Tibial nerve (tissue), 4 donors: Measurements from ENCODE around the gene GUCA1C. TPM values are rescaled to one million over a fixed set of nuclear protein-coding genes. Genes with fewer than 3 reads are reported as not detected.

Experiments
- DNase-seq, 2 donors: peaks; one replicate each; pipeline ENCODE4 v3.0.0-alpha.2; 2019; ENCODE audit warnings: low spot score in 2 of 2
- H3K27ac ChIP-seq, 4 donors: fragments of 200-600 bp; sonication (generic) in 3 of 4; one replicate each; pipeline ENCODE4 v1.5.1; 2017 to 2019; ENCODE audit warnings: mild to moderate bottlenecking in 1 of 4
- H3K27me3 ChIP-seq, 2 donors: fragments of 200-600 bp; sonication (generic) in 1 of 2; one replicate each; pipeline versions ENCODE4 v1.5.1 to v1.6.0; 2017 to 2019
- H3K36me3 ChIP-seq, 3 donors: fragments of 200-600 bp; sonication (generic); one replicate each; pipeline ENCODE4 v1.5.1; 2018 to 2019
- H3K4me1 ChIP-seq, 4 donors: fragments of 200-600 bp; sonication (generic) in 3 of 4; one replicate each; pipeline ENCODE4 v1.5.1; 2017 to 2019
- H3K4me3 ChIP-seq, 4 donors: fragments of 200-600 bp; sonication (generic) in 3 of 4; one replicate each; pipeline ENCODE4 v1.5.1; 2017 to 2019; ENCODE audit warnings: mild to moderate bottlenecking in 1 of 4, moderate library complexity in 1 of 4
- H3K9me3 ChIP-seq, 4 donors: fragments of 200-600 bp; sonication (generic) in 3 of 4; one replicate each; pipeline ENCODE4 v1.5.1; 2017 to 2019
- CTCF ChIP-seq, 5 experiments: fragments of 200-600 bp in 3 of 5; fragments of 450-650 bp in 2 of 5; sonication (generic) in 3 of 5; IDR thresholded peaks; one replicate each; pipeline ENCODE4 v1.5.1; 2016 to 2019; ENCODE audit warnings: antibody characterized with exemption in 5 of 5, mild to moderate bottlenecking in 3 of 5, moderate library complexity in 2 of 5
- EP300 ChIP-seq, 2 donors: sonication (generic); formaldehyde crosslinking; IDR thresholded peaks; one replicate each; pipeline ENCODE4 v1.6.1; 2017; ENCODE audit warnings: antibody characterized with exemption in 2 of 2, mild to moderate bottlenecking in 1 of 2
- POLR2A ChIP-seq, 2 donors: fragments of 450-650 bp; IDR thresholded peaks; one replicate each; pipeline ENCODE4 v1.6.1; 2017; ENCODE audit warnings: antibody characterized with exemption in 2 of 2, mild to moderate bottlenecking in 2 of 2, moderate library complexity in 2 of 2
- WGBS, 2 donors: methylation state at CpG; one replicate each; pipeline ENCODE4 v1.1.5; 2018; 5-methylcytosine and 5-hydroxymethylcytosine counted together
- total RNA-seq, 4 donors: library from RNA; depleted of rRNA; stranded (reverse); fragments of >200 nt; gene quantifications; one replicate each; pipeline ENCODE4 v1.1.0, GENCODE V29; 2016

The GUCA1C gene
- total RNA-seq, 4 donors from 2014 or later: not detected

GRCh38 chr3:108894981-108895380 lies 58.7 kb downstream of the GUCA1C start:
- no peak overlapping the region for H3K27ac ChIP-seq
- H3K4me3 ChIP-seq: no peak overlapping the region
- H3K4me1 ChIP-seq: no peaks in the 10 kb centered on the region
- WGBS, 2 donors: 87 to 89% methylated on average over 5 of the region's 5 CpGs
- TF ChIP-seq CTCF (IDR thresholded peaks at IDR 0.05) (no peak), POLR2A (IDR thresholded peaks at IDR 0.05) (no peak), EP300 (IDR thresholded peaks at IDR 0.05) (no peak)
- no peaks in the 10 kb centered on the region for H3K36me3 ChIP-seq
- H3K9me3 ChIP-seq: no peaks in the 10 kb centered on the region
- no peaks in the 10 kb centered on the region for H3K27me3 ChIP-seq
- no peak for DNase-seq

GRCh38 chr3:108891833-108892232 lies 61.8 kb downstream of the GUCA1C start:
- no peak overlapping the region for H3K4me3 ChIP-seq
- no peak for DNase-seq
- no peak for TF ChIP-seq CTCF (IDR thresholded peaks at IDR 0.05)
- no peak for TF ChIP-seq EP300 (IDR thresholded peaks at IDR 0.05)
- no peak for TF ChIP-seq POLR2A (IDR thresholded peaks at IDR 0.05)
- H3K36me3 ChIP-seq: no peaks in the 10 kb centered on the region
- H3K27me3 ChIP-seq: no peaks in the 10 kb centered on the region
- 76 to 77% methylated on average over 3 of the region's 3 CpGs for WGBS, 2 donors
- no peaks in the 10 kb centered on the region for H3K9me3 ChIP-seq
- no peak overlapping the region for H3K27ac ChIP-seq
- no peaks in the 10 kb centered on the region for H3K4me1 ChIP-seq

GRCh38 chr3:108887777-108888176 lies 65.9 kb downstream of the GUCA1C start:
- no peaks in the 10 kb centered on the region for H3K36me3 ChIP-seq
- DNase-seq: no peak
- no peaks in the 10 kb centered on the region for H3K27me3 ChIP-seq
- no peak overlapping the region for H3K4me3 ChIP-seq
- no peaks in the 10 kb centered on the region for H3K9me3 ChIP-seq
- no peaks in the 10 kb centered on the region for H3K4me1 ChIP-seq
- 88 to 93% methylated on average over 2 of the region's 2 CpGs for WGBS, 2 donors
- no peak for TF ChIP-seq EP300 (IDR thresholded peaks at IDR 0.05)
- no peak for TF ChIP-seq CTCF (IDR thresholded peaks at IDR 0.05)
- TF ChIP-seq POLR2A (IDR thresholded peaks at IDR 0.05): no peak
- H3K27ac ChIP-seq: no peak overlapping the region

GRCh38 chr3:108887121-108887520 lies 66.6 kb downstream of the GUCA1C start:
- Histone ChIP-seq H3K27ac (no peak overlapping the region), H3K4me1 (no peaks in the 10 kb centered on the region), H3K36me3 (no peaks in the 10 kb centered on the region), H3K9me3 (no peaks in the 10 kb centered on the region), H3K4me3 (no peak overlapping the region), H3K27me3 (no peaks in the 10 kb centered on the region)
- WGBS, 2 donors: 56 to 60% methylated on average over 4 of the region's 4 CpGs
- no peak for DNase-seq
- no peak for TF ChIP-seq EP300 (IDR thresholded peaks at IDR 0.05)
- TF ChIP-seq POLR2A (IDR thresholded peaks at IDR 0.05): no peak
- TF ChIP-seq CTCF (IDR thresholded peaks at IDR 0.05): no peak

- Histone ChIP-seq H3K27me3 (no peaks in the 10 kb centered on the region), H3K36me3 (no peaks in the 10 kb centered on the region), H3K4me3 (no peak overlapping the region), H3K4me1 (no peaks in the 10 kb centered on the region), H3K9me3 (no peaks in the 10 kb centered on the region), H3K27ac (no peak overlapping the region)
- TF ChIP-seq CTCF (IDR thresholded peaks at IDR 0.05) (no peak), POLR2A (IDR thresholded peaks at IDR 0.05) (no peak), EP300 (IDR thresholded peaks at IDR 0.05) (no peak)
- no peak for DNase-seq
- WGBS, 2 donors: 0 to 9% methylated on average over 1 of the region's 1 CpG
Measured at GRCh38 chr3:108883373-108883772, 70.3 kb downstream of the GUCA1C start.
